Suprapubic skin (tissue), 4 donors: ENCODE measurements around the gene ISL1. TPM values are rescaled to one million over a fixed set of nuclear protein-coding genes. Genes with fewer than 3 reads are reported as not detected.

ENCODE experiments used
- DNase-seq, 2 donors: peaks; one replicate each; pipeline ENCODE4 v3.0.0-alpha.2; 2019; ENCODE audit warnings: low spot score in 2 of 2
- H3K27ac ChIP-seq: fragments of 200-600 bp; sonication (generic); one replicate; pipeline ENCODE4 v1.5.1; 2019
- H3K27me3 ChIP-seq: fragments of 200-600 bp; sonication (generic); one replicate; pipeline ENCODE4 v1.5.1; 2019
- H3K36me3 ChIP-seq: fragments of 200-600 bp; sonication (generic); one replicate; pipeline ENCODE4 v1.5.1; 2019
- H3K4me1 ChIP-seq: fragments of 200-600 bp; sonication (generic); one replicate; pipeline ENCODE4 v1.5.1; 2019
- H3K4me3 ChIP-seq: fragments of 200-600 bp; sonication (generic); one replicate; pipeline ENCODE4 v1.5.1; 2019; ENCODE audit warnings: mild to moderate bottlenecking
- H3K9me3 ChIP-seq: fragments of 200-600 bp; sonication (generic); one replicate; pipeline ENCODE4 v1.5.1; 2019
- CTCF ChIP-seq, 2 donors: fragments of 200-600 bp in 1 of 2; fragments of 450-650 bp in 1 of 2; sonication (generic) in 1 of 2; IDR thresholded peaks; one replicate each; pipeline ENCODE4 v1.5.1; 2016 to 2019; ENCODE audit warnings: antibody characterized with exemption in 2 of 2, mild to moderate bottlenecking in 1 of 2, moderate library complexity in 1 of 2
- EP300 ChIP-seq: sonication (generic); formaldehyde crosslinking; IDR thresholded peaks from one replicate; pipeline ENCODE4 v1.6.1; 2017; ENCODE audit warnings: antibody characterized with exemption
- POLR2A ChIP-seq, 2 donors: fragments of 450-650 bp; IDR thresholded peaks; one replicate each; pipeline ENCODE4 v1.6.1; 2017; ENCODE audit warnings: antibody characterized with exemption in 2 of 2, mild to moderate bottlenecking in 2 of 2, moderate library complexity in 2 of 2
- POLR2AphosphoS5 ChIP-seq, 3 donors: sonication (generic); formaldehyde crosslinking; IDR thresholded peaks; one replicate each; pipeline ENCODE4 v1.6.1; 2017; ENCODE audit warnings: antibody characterized with exemption in 3 of 3
- WGBS: methylation state at CpG from one replicate; pipeline ENCODE4 v1.1.5; 2018; 5-methylcytosine and 5-hydroxymethylcytosine counted together
- total RNA-seq, 4 donors: library from RNA; depleted of rRNA; stranded (reverse); fragments of >200 nt; gene quantifications; one replicate each; pipeline ENCODE4 v1.1.0, GENCODE V29; 2016

The ISL1 gene
- total RNA-seq, 4 donors from 2014 or later: 1.1 to 3.3 (median 1.6) TPM; not detected in 1

- no peak for TF ChIP-seq CTCF (IDR thresholded peaks at IDR 0.05)
- TF ChIP-seq POLR2A (IDR thresholded peaks at IDR 0.05): no peak
- TF ChIP-seq POLR2AphosphoS5 (IDR thresholded peaks at IDR 0.05): no peak
- TF ChIP-seq EP300: no peak
- Histone ChIP-seq H3K27me3 (peaks cover 88% of the 10 kb centered on the region), H3K9me3 (no peaks in the 10 kb centered on the region), H3K27ac (no peak overlapping the region), H3K36me3 (no peaks in the 10 kb centered on the region), H3K4me3 (no peak overlapping the region), H3K4me1 (peaks cover 15% of the 10 kb centered on the region)
- no peak for DNase-seq
- WGBS: 53% methylated on average over 2 of the region's 2 CpGs
Observed at GRCh38 chr5:51394609-51395008, 11.4 kb downstream of the ISL1 start.

- Histone ChIP-seq H3K27me3 (peaks cover 87% of the 10 kb centered on the region), H3K9me3 (no peaks in the 10 kb centered on the region), H3K4me3 (no peak overlapping the region), H3K36me3 (no peaks in the 10 kb centered on the region), H3K27ac (no peak overlapping the region), H3K4me1 (peaks cover 9% of the 10 kb centered on the region)
- TF ChIP-seq POLR2AphosphoS5 (IDR thresholded peaks at IDR 0.05) (no peak), CTCF (IDR thresholded peaks at IDR 0.05) (no peak), EP300 (no peak), POLR2A (IDR thresholded peaks at IDR 0.05) (no peak)
- WGBS: 47% methylated on average over 6 of the region's 6 CpGs
- DNase-seq: no peak
Observed at GRCh38 chr5:51395245-51395644, 12.0 kb downstream of the ISL1 start.

DNA sequence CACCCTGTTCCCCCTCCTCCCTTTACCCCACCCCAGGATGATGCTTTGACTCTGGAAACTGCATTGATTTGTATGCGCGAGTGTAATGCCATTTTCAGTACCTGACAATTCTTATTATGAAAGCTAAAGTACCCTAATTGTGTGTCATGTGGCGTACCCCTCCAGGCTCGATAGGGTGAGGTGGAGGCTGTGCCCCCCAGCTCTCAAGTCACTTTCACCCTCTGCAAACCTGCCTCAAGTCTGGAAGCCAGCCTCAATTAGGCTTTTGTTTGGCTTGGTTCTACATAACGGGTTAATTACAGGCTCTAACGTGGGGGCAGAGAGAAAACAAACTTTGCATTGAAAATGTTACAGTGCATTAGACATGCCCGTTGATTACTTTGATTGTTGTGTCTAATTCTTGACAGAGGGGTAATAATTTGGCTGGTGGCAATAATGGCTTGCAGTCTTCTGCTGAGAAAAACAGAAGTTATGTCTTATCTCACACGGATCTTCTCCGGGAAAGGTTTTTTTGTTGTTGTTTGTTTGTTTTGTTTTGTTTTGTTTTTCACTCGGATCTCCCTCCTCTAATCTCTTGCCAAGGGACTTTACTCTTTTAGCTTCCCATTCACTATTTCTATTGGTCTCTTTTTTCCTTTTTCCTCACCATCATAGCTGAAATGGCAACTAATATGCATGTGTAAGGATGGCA is 12.6 kb downstream of the ISL1 start:
- no peak for DNase-seq
- Histone ChIP-seq H3K9me3 (no peaks in the 10 kb centered on the region), H3K36me3 (no peaks in the 10 kb centered on the region), H3K27ac (no peak overlapping the region), H3K27me3 (peaks cover 85% of the 10 kb centered on the region), H3K4me1 (peaks cover 9% of the 10 kb centered on the region), H3K4me3 (no peak overlapping the region)
- 34% methylated on average over 10 of the region's 10 CpGs for WGBS
- TF ChIP-seq EP300 (no peak), CTCF (IDR thresholded peaks at IDR 0.05) (no peak), POLR2AphosphoS5 (IDR thresholded peaks at IDR 0.05) (no peak)

DNA sequence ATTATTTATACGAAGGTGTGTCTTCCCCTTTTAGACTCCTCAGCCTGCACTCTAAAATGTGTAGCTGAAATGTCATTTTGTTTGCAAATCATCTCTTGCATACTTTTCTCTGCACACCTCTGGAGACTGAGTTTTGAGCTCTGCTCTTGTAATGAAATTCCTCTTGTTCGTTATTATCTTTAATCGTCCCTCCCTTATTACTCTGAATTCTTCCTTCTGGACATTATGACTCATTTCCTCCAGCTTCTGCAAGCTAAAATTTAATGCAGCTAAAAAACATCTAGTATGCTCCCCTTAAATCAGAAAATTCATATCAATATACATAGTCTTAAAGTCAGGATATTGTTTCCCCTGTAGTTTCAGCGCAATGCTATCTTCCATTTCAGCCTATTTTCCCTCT is 13.5 kb downstream of the ISL1 start:
- Histone ChIP-seq H3K27me3 (peaks cover 75% of the 10 kb centered on the region), H3K36me3 (no peaks in the 10 kb centered on the region), H3K27ac (no peak overlapping the region), H3K4me1 (peaks cover 9% of the 10 kb centered on the region), H3K4me3 (no peak overlapping the region), H3K9me3 (no peaks in the 10 kb centered on the region)
- TF ChIP-seq CTCF (IDR thresholded peaks at IDR 0.05) (no peak), EP300 (no peak), POLR2A (IDR thresholded peaks at IDR 0.05) (no peak), POLR2AphosphoS5 (IDR thresholded peaks at IDR 0.05) (no peak)
- WGBS: 41% methylated on average over 4 of the region's 4 CpGs
- DNase-seq: no peak

GRCh38 chr5:51397996-51398395 is 14.7 kb downstream of the ISL1 start:
- no peak for DNase-seq
- 19% methylated on average over 7 of the region's 7 CpGs for WGBS

More at GRCh38 chr5:51397996-51398395, 14.7 kb downstream of the ISL1 start:
- H3K27me3 ChIP-seq: peaks cover 70% of the 10 kb centered on the region
- peaks cover 9% of the 10 kb centered on the region for H3K4me1 ChIP-seq
- TF ChIP-seq CTCF (IDR thresholded peaks at IDR 0.05) (no peak), POLR2AphosphoS5 (IDR thresholded peaks at IDR 0.05) (no peak), POLR2A (IDR thresholded peaks at IDR 0.05) (no peak), EP300 (no peak)
- no peak overlapping the region for H3K4me3 ChIP-seq
- H3K36me3 ChIP-seq: no peaks in the 10 kb centered on the region
- H3K9me3 ChIP-seq: no peaks in the 10 kb centered on the region
- H3K27ac ChIP-seq: no peak overlapping the region
